GM23338 (cell line): ENCODE measurements around the gene EXOC6B. TPM values are rescaled to one million over a fixed set of nuclear protein-coding genes. Genes with fewer than 3 reads are reported as not detected.

Experiments
- ATAC-seq: fragments of 200-7000 bp; cut with Tn5 transposase; 3 replicates; pipeline ENCODE4 v1.9.1; 2020
- DNase-seq: peaks from one replicate; pipeline ENCODE4 v3.0.0-alpha.2; 2015; ENCODE audit warnings: low spot score
- H2AFZ ChIP-seq: fragments of 200-600 bp; sonication (generic); 2 replicates; pipeline ENCODE4 v1.8.0; 2016; ENCODE audit warnings: antibody characterized with exemption, mild to moderate bottlenecking, moderate library complexity
- H3F3A ChIP-seq: fragments of 200-600 bp; sonication (generic); replicated peaks from 2 replicates; pipeline ENCODE4 v1.8.0; 2017; ENCODE audit warnings: antibody characterized with exemption, mixed run types, low read depth
- H3K27ac ChIP-seq: fragments of 200-600 bp; sonication (generic); 2 replicates; pipeline ENCODE4 v1.6.1; 2016; ENCODE audit warnings: low read depth
- H3K27me3 ChIP-seq: fragments of 200-600 bp; sonication (generic); 2 replicates; pipeline ENCODE4 v1.8.0; 2016; ENCODE audit warnings: mild to moderate bottlenecking, mixed run types, moderate library complexity; ENCODE audit not compliant: insufficient read depth
- H3K36me3 ChIP-seq: fragments of 200-600 bp; sonication (generic); 2 replicates; pipeline ENCODE4 v1.8.0; 2016; ENCODE audit warnings: mild to moderate bottlenecking; ENCODE audit not compliant: insufficient read depth
- H3K4me1 ChIP-seq: fragments of 200-600 bp; sonication (generic); 2 replicates; pipeline ENCODE4 v1.8.0; 2016; ENCODE audit warnings: mild to moderate bottlenecking, moderate library complexity; ENCODE audit not compliant: insufficient read depth
- H3K4me2 ChIP-seq: fragments of 200-600 bp; sonication (generic); 2 replicates; pipeline ENCODE4 v1.7.1; 2017; ENCODE audit warnings: mixed run types
- H3K4me3 ChIP-seq: fragments of 200-600 bp; sonication (generic); 2 replicates; pipeline ENCODE4 v1.6.1; 2016; ENCODE audit warnings: mixed run types
- H3K79me2 ChIP-seq: fragments of 200-600 bp; sonication (generic); replicated peaks from 2 replicates; pipeline ENCODE4 v1.8.0; 2017; ENCODE audit warnings: mild to moderate bottlenecking; ENCODE audit not compliant: insufficient read depth
- H3K9me2 ChIP-seq: fragments of 200-600 bp; sonication (generic); 2 replicates; pipeline ENCODE4 v1.8.0; 2017; ENCODE audit not compliant: insufficient read depth
- H4K20me1 ChIP-seq: fragments of 200-600 bp; sonication (generic); replicated peaks from 2 replicates; pipeline ENCODE4 v1.8.0; 2017; ENCODE audit warnings: mild to moderate bottlenecking; ENCODE audit not compliant: insufficient read depth
- H3K27ac Mint-ChIP-seq: 2 replicates; pipeline ENCODE4 v1.8.0; 2020; ENCODE audit warnings: inconsistent platforms, mild to moderate bottlenecking, moderate library complexity, mixed read lengths
- H3K27me3 Mint-ChIP-seq: 3 replicates; pipeline ENCODE4 v1.8.0; 2022; ENCODE audit warnings: low read depth, mild to moderate bottlenecking, moderate library complexity, mixed read lengths, inconsistent platforms; ENCODE audit not compliant: insufficient read depth, poor library complexity
- H3K36me3 Mint-ChIP-seq: 3 replicates; pipeline ENCODE4 v1.8.0; 2021; ENCODE audit warnings: low read depth, mild to moderate bottlenecking, inconsistent platforms, moderate library complexity, mixed read lengths
- H3K4me1 Mint-ChIP-seq: 3 replicates; pipeline ENCODE4 v1.8.0; 2020; ENCODE audit warnings: mild to moderate bottlenecking, inconsistent platforms, mixed read lengths
- H3K4me3 Mint-ChIP-seq: 3 replicates; pipeline ENCODE4 v1.8.0; 2021; ENCODE audit warnings: moderate library complexity, mild to moderate bottlenecking, inconsistent platforms, mixed read lengths
- H3K9me3 Mint-ChIP-seq: 3 replicates; pipeline ENCODE4 v1.8.0; 2020; ENCODE audit warnings: moderate library complexity, mild to moderate bottlenecking, inconsistent platforms, mixed read lengths
- CREB1 ChIP-seq: fragments of 250-450 bp; sonication (Bioruptor Pico); IDR thresholded peaks from 2 replicates; pipeline ENCODE4 v1.5.0; 2020; ENCODE audit warnings: low read depth, mild to moderate bottlenecking, moderate library complexity
- EZH2 ChIP-seq: fragments of 200-600 bp; sonication (generic); IDR thresholded peaks from one replicate; pipeline ENCODE4 v1.8.0; 2017; ENCODE audit warnings: antibody characterized with exemption, mild to moderate bottlenecking, low read depth; ENCODE audit not compliant: unreplicated experiment
- EZH2phosphoT487 ChIP-seq: fragments of 200-600 bp; sonication (generic); IDR thresholded peaks from one replicate; pipeline ENCODE4 v1.8.1; 2018; ENCODE audit warnings: antibody characterized with exemption; ENCODE audit not compliant: unreplicated experiment
- JUNB ChIP-seq: IDR thresholded peaks from one replicate; pipeline ENCODE4 v1.6.1; 2016; ENCODE audit warnings: antibody characterized with exemption; ENCODE audit not compliant: unreplicated experiment
- NANOG ChIP-seq: IDR thresholded peaks from 2 replicates; pipeline ENCODE4 v1.6.1; 2016; ENCODE audit warnings: antibody characterized with exemption, borderline replicate concordance
- POLR2AphosphoS5 ChIP-seq: IDR thresholded peaks from 2 replicates; pipeline ENCODE4 v1.6.1; 2016; ENCODE audit warnings: antibody characterized with exemption, low read depth
- STAT1 ChIP-seq: IDR thresholded peaks from one replicate; pipeline ENCODE4 v1.6.1; 2016; ENCODE audit warnings: antibody characterized with exemption; ENCODE audit not compliant: unreplicated experiment
- ZNF114 ChIP-seq: fragments of 250-450 bp; sonication (Bioruptor Pico); IDR thresholded peaks from 2 replicates; pipeline ENCODE4 v1.5.0; 2020; ENCODE audit warnings: mild to moderate bottlenecking, moderate library complexity
- ZNF331 ChIP-seq: fragments of 250-450 bp; sonication (Bioruptor Pico); IDR thresholded peaks from 2 replicates; pipeline ENCODE4 v1.5.0; 2020; ENCODE audit warnings: low read depth, mild to moderate bottlenecking, moderate library complexity
- polyA plus RNA-seq: library from polyadenylated mRNA; unstranded; fragments of >200 nt; fragmentation: Nextera tagmentation; extraction: Ambion mirVana; gene quantifications from 2 replicates; pipeline ENCODE4 v1.2.1, GENCODE V29; 2016
- total RNA-seq: library from RNA; depleted of rRNA; stranded (reverse); fragments of >200 nt; shearing (Covaris generic); gene quantifications from 2 replicates; pipeline ENCODE4 v1.2.3, GENCODE V29; 2014
- TF ChIP-seq, protein P1 (sequence below): IDR thresholded peaks from 2 replicates; pipeline ENCODE4 v1.6.1; 2016; ENCODE audit warnings: antibody characterized with exemption
- TF ChIP-seq, protein P2 (sequence below): IDR thresholded peaks from one replicate; pipeline ENCODE4 v1.6.1; 2018; ENCODE audit warnings: antibody characterized with exemption; ENCODE audit not compliant: unreplicated experiment
- TF ChIP-seq, protein P3 (sequence below), 2 experiments: fragments of 200-600 bp in 1 of 2; sonication (generic) in 1 of 2; conservative IDR thresholded peaks; 2 replicates each; pipeline versions ENCODE4 v1.5.1 to v1.6.1; 2016 to 2017; ENCODE audit warnings: antibody characterized with exemption in 2 of 2, low read depth in 2 of 2, mild to moderate bottlenecking in 2 of 2, moderate library complexity in 1 of 2

Gene EXOC6B
- total and polyA plus RNA-seq, 2 experiments from 2014 or later, result 7.2 to 45.9 TPM

GRCh38 chr2:72806280-72806945 lies 19.4 kb downstream of the EXOC6B start (continued):
- TF ChIP-seq POLR2AphosphoS5, result no peak
- TF ChIP-seq, protein P1, sequence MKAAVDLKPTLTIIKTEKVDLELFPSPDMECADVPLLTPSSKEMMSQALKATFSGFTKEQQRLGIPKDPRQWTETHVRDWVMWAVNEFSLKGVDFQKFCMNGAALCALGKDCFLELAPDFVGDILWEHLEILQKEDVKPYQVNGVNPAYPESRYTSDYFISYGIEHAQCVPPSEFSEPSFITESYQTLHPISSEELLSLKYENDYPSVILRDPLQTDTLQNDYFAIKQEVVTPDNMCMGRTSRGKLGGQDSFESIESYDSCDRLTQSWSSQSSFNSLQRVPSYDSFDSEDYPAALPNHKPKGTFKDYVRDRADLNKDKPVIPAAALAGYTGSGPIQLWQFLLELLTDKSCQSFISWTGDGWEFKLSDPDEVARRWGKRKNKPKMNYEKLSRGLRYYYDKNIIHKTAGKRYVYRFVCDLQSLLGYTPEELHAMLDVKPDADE, result no peak
- TF ChIP-seq JUNB, result no peak
- TF ChIP-seq NANOG, result no peak
- TF ChIP-seq EZH2phosphoT487, result no peak
- no peak for TF ChIP-seq ZNF114 (CRISPR knock-in tag)
- TF ChIP-seq, protein P2, sequence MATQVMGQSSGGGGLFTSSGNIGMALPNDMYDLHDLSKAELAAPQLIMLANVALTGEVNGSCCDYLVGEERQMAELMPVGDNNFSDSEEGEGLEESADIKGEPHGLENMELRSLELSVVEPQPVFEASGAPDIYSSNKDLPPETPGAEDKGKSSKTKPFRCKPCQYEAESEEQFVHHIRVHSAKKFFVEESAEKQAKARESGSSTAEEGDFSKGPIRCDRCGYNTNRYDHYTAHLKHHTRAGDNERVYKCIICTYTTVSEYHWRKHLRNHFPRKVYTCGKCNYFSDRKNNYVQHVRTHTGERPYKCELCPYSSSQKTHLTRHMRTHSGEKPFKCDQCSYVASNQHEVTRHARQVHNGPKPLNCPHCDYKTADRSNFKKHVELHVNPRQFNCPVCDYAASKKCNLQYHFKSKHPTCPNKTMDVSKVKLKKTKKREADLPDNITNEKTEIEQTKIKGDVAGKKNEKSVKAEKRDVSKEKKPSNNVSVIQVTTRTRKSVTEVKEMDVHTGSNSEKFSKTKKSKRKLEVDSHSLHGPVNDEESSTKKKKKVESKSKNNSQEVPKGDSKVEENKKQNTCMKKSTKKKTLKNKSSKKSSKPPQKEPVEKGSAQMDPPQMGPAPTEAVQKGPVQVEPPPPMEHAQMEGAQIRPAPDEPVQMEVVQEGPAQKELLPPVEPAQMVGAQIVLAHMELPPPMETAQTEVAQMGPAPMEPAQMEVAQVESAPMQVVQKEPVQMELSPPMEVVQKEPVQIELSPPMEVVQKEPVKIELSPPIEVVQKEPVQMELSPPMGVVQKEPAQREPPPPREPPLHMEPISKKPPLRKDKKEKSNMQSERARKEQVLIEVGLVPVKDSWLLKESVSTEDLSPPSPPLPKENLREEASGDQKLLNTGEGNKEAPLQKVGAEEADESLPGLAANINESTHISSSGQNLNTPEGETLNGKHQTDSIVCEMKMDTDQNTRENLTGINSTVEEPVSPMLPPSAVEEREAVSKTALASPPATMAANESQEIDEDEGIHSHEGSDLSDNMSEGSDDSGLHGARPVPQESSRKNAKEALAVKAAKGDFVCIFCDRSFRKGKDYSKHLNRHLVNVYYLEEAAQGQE, result no peak
- no peak for TF ChIP-seq STAT1
- no peak for TF ChIP-seq CREB1 (CRISPR knock-in tag)
- TF ChIP-seq, protein P3, sequence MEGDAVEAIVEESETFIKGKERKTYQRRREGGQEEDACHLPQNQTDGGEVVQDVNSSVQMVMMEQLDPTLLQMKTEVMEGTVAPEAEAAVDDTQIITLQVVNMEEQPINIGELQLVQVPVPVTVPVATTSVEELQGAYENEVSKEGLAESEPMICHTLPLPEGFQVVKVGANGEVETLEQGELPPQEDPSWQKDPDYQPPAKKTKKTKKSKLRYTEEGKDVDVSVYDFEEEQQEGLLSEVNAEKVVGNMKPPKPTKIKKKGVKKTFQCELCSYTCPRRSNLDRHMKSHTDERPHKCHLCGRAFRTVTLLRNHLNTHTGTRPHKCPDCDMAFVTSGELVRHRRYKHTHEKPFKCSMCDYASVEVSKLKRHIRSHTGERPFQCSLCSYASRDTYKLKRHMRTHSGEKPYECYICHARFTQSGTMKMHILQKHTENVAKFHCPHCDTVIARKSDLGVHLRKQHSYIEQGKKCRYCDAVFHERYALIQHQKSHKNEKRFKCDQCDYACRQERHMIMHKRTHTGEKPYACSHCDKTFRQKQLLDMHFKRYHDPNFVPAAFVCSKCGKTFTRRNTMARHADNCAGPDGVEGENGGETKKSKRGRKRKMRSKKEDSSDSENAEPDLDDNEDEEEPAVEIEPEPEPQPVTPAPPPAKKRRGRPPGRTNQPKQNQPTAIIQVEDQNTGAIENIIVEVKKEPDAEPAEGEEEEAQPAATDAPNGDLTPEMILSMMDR (conservative IDR thresholded peaks at IDR 0.05; ENCODE audit: low read depth in 2 of 2), result no peak
- TF ChIP-seq EZH2, result no peak

GRCh38 chr2:72803626-72804320 lies 22.1 kb downstream of the EXOC6B start:
- H4K20me1 ChIP-seq, result peaks cover 9% of the 10 kb centered on the region
- H3K27ac ChIP-seq, result no peak overlapping the region
- Mint-ChIP-seq H3K27me3 (no peaks in the 10 kb centered on the region), H3K36me3 (peaks cover 7% of the 10 kb centered on the region; the same call in 2 of the 3 replicates), H3K4me1 (no peaks in the 10 kb centered on the region), H3K27ac (no peak overlapping the region), H3K9me3 (peaks cover 5% of the 10 kb centered on the region; the same call in 2 of the 3 replicates), H3K4me3 (no peak overlapping the region)
- no peaks in the 10 kb centered on the region for H3K9me2 ChIP-seq
- H3K79me2 ChIP-seq, result peaks cover 32% of the 10 kb centered on the region
- H2AFZ ChIP-seq, result no peak overlapping the region
- H3K4me1 ChIP-seq, result no peaks in the 10 kb centered on the region
- H3K36me3 ChIP-seq, result no peaks in the 10 kb centered on the region
- no peaks in the 10 kb centered on the region for H3F3A ChIP-seq
- ATAC-seq, result no peak
- no peak for TF ChIP-seq STAT1
- TF ChIP-seq, protein P3 (conservative IDR thresholded peaks at IDR 0.05; ENCODE audit: low read depth in 2 of 2), result no peak
- TF ChIP-seq, protein P2, result no peak
- TF ChIP-seq NANOG, result no peak
- TF ChIP-seq ZNF331 (CRISPR knock-in tag), result no peak
- TF ChIP-seq JUNB, result no peak
- TF ChIP-seq ZNF114 (CRISPR knock-in tag), result no peak
- no peak for TF ChIP-seq EZH2
- no peaks in the 10 kb centered on the region for H3K27me3 ChIP-seq
- no peak overlapping the region for H3K4me3 ChIP-seq
- DNase-seq, result no peak
- H3K4me2 ChIP-seq, result no peak overlapping the region
